GM12878 (cell line): ENCODE data around the gene FXYD6. TPM values are rescaled to one million over a fixed set of nuclear protein-coding genes. Genes with fewer than 3 reads are reported as not detected.

Experiments used
- ATAC-seq: fragments of 200-7000 bp; cut with Tn5 transposase; 3 replicates; pipeline ENCODE4 v1.9.1; 2020; ENCODE audit warnings: mild to moderate bottlenecking, moderate library complexity
- BruUV-seq: library from RNA; stranded (reverse); fragments of 400-500 nt; replicated peaks from 2 replicates; lab custom pipeline; 2021; lab: Mats Ljungman, UMichigan
- CTCF ChIA-PET: fragments of 300-600 bp; sonication (Branson Sonifier 250); formaldehyde crosslinking; extraction: SDS; loops from one replicate; lab custom pipeline; 2021; ENCODE audit warnings: inconsistent platforms; lab: Yijun Ruan, JAX
- POLR2A ChIA-PET: fragments of 350-600 bp; formaldehyde crosslinking; extraction: SDS; loops from one replicate; lab custom pipeline; 2021; ENCODE audit warnings: inconsistent platforms; lab: Charles Lee
- RAD21 ChIA-PET: fragments of 300-600 bp; sonication (Branson Sonifier 250); formaldehyde crosslinking; loops from one replicate; lab custom pipeline; 2023; ENCODE audit warnings: antibody characterized with exemption; ENCODE audit not compliant: unreplicated experiment; lab: Charles Lee
- SMC1A ChIA-PET: fragments of 300-600 bp; sonication (Branson Sonifier 250); formaldehyde crosslinking; loops from one replicate; lab custom pipeline; 2023; ENCODE audit not compliant: unreplicated experiment, uncharacterized antibody; lab: Charles Lee
- DNase-seq: peaks from one replicate; pipeline ENCODE4 v3.0.0-alpha.2; 2011; ENCODE audit warnings: low read depth, low spot score
- FAIRE-seq: peaks from 3 replicates; lab custom pipeline; 2011; peaks lifted over from hg19 to GRCh38; lab: Jason Lieb, UNC
- H2AFZ ChIP-seq: 2 replicates; pipeline ENCODE4 v1.6.0; 2011; ENCODE audit warnings: low read depth, low read length, control low read depth; ENCODE audit not compliant: control insufficient read depth
- H3K27ac ChIP-seq: 2 replicates; pipeline ENCODE4 v1.5.1; 2011; ENCODE audit warnings: control low read depth; ENCODE audit not compliant: control insufficient read depth, insufficient read depth
- H3K27me3 ChIP-seq, 2 experiments: replicated peaks in 1 of 2; 2 replicates each; pipeline versions ENCODE4 v1.6.0 to v1.6.1; 2011; ENCODE audit warnings: low read length in 1 of 2; ENCODE audit not compliant: control insufficient read depth in 2 of 2, insufficient read depth in 2 of 2
- H3K36me3 ChIP-seq, 2 experiments: 2 replicates each; pipeline ENCODE4 v1.5.1; 2011; ENCODE audit warnings: low read length in 1 of 2; ENCODE audit not compliant: control insufficient read depth in 2 of 2, insufficient read depth in 2 of 2
- H3K4me1 ChIP-seq: 2 replicates; pipeline ENCODE4 v1.6.1; 2011; ENCODE audit warnings: mild to moderate bottlenecking, low read length, moderate library complexity, mixed read lengths; ENCODE audit not compliant: control insufficient read depth, insufficient read depth
- H3K4me2 ChIP-seq: 2 replicates; pipeline ENCODE4 v1.6.0; 2011; ENCODE audit warnings: control low read depth; ENCODE audit not compliant: control insufficient read depth, insufficient read depth
- H3K4me3 ChIP-seq: fragments of 200-600 bp; sonication (generic); 2 replicates; pipeline ENCODE4 v1.5.1; 2016
- H3K79me2 ChIP-seq: 2 replicates; pipeline ENCODE4 v1.6.0; 2011; ENCODE audit warnings: low read length; ENCODE audit not compliant: control insufficient read depth, insufficient read depth
- H3K9ac ChIP-seq: 2 replicates; pipeline ENCODE4 v1.8.0; 2011; ENCODE audit warnings: low read length, control low read depth, mixed read lengths; ENCODE audit not compliant: control insufficient read depth, insufficient read depth
- H3K9me3 ChIP-seq: replicated peaks from 3 replicates; pipeline ENCODE4 v1.5.1; 2011; ENCODE audit warnings: mild to moderate bottlenecking, low read length; ENCODE audit not compliant: control insufficient read depth, insufficient read depth
- H4K20me1 ChIP-seq: 2 replicates; pipeline ENCODE4 v1.6.0; 2011; ENCODE audit not compliant: control insufficient read depth, insufficient read depth
- BMI1 ChIP-seq: fragments of 450-650 bp; IDR thresholded peaks from 2 replicates; pipeline ENCODE4 v1.6.1; 2016; ENCODE audit warnings: mild to moderate bottlenecking, moderate library complexity, borderline replicate concordance
- FOXM1 ChIP-seq: IDR thresholded peaks from 2 replicates; pipeline ENCODE4 v1.6.1; 2012; ENCODE audit warnings: low read depth, mild to moderate bottlenecking, inconsistent platforms, low read length, moderate library complexity
- HDAC6 ChIP-seq: fragments of 200-600 bp; sonication (generic); IDR thresholded peaks from one replicate; pipeline ENCODE4 v1.8.0; 2017; ENCODE audit warnings: antibody characterized with exemption; ENCODE audit not compliant: unreplicated experiment
- WGBS: methylation state at CpG from one replicate; pipeline ENCODE4 v1.1.6; 2016; ENCODE audit warnings: low lambda C conversion rate; ENCODE audit not compliant: insufficient replicate concordance, insufficient coverage; ENCODE audit errors: missing lambda C conversion rate; 5-methylcytosine and 5-hydroxymethylcytosine counted together
- in situ Hi-C: fragments of 300-500 bp; cut with MboI; formaldehyde crosslinking; loops from 9 replicates; pipeline ENCODE4 v1.14.3; 2018; ENCODE audit warnings: mixed read lengths
- intact Hi-C: fragments of 100-400 bp; cut with micrococcal nuclease; formaldehyde crosslinking; loops from one replicate; pipeline ENCODE4 v1.14.2; 2022; ENCODE audit not compliant: unreplicated experiment
- polyA plus RNA-seq, 11 experiments: library from polyadenylated mRNA; depleted of rRNA in 4 of 11; unstranded in 6 of 11; stranded (reverse) in 5 of 11; fragments of >200 nt; fragmentation: Nextera tagmentation in 4 of 11; fragmentation: Illumina TruSeq in 1 of 11; extraction: Ambion mirVana in 4 of 11; extraction: Trizol in 1 of 11; gene quantifications; 1 replicate in 1 of 11; 2 replicates in 10 of 11; pipeline versions ENCODE4 v1.2.1 to v1.2.3, GENCODE V29; 2011 to 2016; ENCODE audit warnings: inconsistent platforms in 2 of 11, missing spikeins in 2 of 11, low read depth in 1 of 11
- total RNA-seq, 4 experiments: library from RNA; depleted of rRNA in 3 of 4; stranded (reverse); fragments of >200 nt in 3 of 4; fragmentation: Illumina TruSeq in 1 of 4; extraction: Trizol in 1 of 4; gene quantifications; 2 replicates each; pipeline versions ENCODE4 v1.2.1 to v1.2.3, GENCODE V29; 2013 to 2021
- TF ChIP-seq, protein P1 (sequence below): IDR thresholded peaks from 2 replicates; pipeline ENCODE4 v1.6.1; 2011; ENCODE audit warnings: borderline replicate concordance, low read depth, mild to moderate bottlenecking, moderate library complexity, mixed read lengths, low read length; ENCODE audit not compliant: insufficient read depth; ENCODE audit errors: extremely low read length

FXYD6 gene
- total and polyA plus RNA-seq, 10 of the 15 experiments (the other 5 are each of a cell fraction or from before 2014, with no cell fraction given), result 0.09 to 2.0 (median 0.23) TPM; not detected in 2

DNA sequence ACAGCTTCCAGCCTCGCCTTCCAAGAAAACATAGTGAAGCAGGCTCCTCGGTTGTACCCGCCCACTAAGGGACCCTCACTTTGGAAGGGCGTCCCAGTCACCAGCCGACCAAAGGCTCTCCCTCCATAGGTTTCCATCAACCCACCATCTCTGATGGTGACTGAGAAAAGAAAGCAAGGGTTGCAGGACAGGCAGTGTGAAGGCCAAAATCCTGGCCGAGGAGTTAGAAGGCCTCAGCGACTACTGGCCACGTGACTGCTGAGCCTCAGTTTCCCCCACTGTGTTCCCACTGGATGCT, 2.7 kb downstream of the FXYD6 start:
- intact Hi-C loops (no loop called here), in situ Hi-C loops (no loop called here)
- no peak overlapping the region for H3K9ac ChIP-seq
- H3K79me2 ChIP-seq, result no peaks in the 10 kb centered on the region
- POLR2A ChIA-PET, result no interaction called here
- H2AFZ ChIP-seq, result no peak overlapping the region
- DNase-seq (no peak), ATAC-seq (no peak), FAIRE-seq (no peak)
- no peaks in the 10 kb centered on the region for H3K9me3 ChIP-seq
- peaks cover 13 to 18% of the 10 kb centered on the region in 2 experiments for H3K27me3 ChIP-seq
- SMC1A ChIA-PET, result no interaction called here
- no peaks in the 10 kb centered on the region; the same call in 1 of the 2 replicates for H4K20me1 ChIP-seq
- H3K27ac ChIP-seq, result no peak overlapping the region
- no peaks in the 10 kb centered on the region for H3K4me1 ChIP-seq
- no peak overlapping the region for H3K4me3 ChIP-seq
- no peak overlapping the region for H3K4me2 ChIP-seq
- 27% methylated on average over 8 of the region's 8 CpGs for WGBS
- TF ChIP-seq FOXM1, result no peak
- TF ChIP-seq, protein P1, sequence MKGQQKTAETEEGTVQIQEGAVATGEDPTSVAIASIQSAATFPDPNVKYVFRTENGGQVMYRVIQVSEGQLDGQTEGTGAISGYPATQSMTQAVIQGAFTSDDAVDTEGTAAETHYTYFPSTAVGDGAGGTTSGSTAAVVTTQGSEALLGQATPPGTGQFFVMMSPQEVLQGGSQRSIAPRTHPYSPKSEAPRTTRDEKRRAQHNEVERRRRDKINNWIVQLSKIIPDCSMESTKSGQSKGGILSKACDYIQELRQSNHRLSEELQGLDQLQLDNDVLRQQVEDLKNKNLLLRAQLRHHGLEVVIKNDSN, result peak; percentile 18
- H3K36me3 ChIP-seq, result no peaks in the 10 kb centered on the region
- RAD21 ChIA-PET, result no interaction called here
- CTCF ChIA-PET, result no interaction called here
- no TSS peak for BruUV-seq

DNA sequence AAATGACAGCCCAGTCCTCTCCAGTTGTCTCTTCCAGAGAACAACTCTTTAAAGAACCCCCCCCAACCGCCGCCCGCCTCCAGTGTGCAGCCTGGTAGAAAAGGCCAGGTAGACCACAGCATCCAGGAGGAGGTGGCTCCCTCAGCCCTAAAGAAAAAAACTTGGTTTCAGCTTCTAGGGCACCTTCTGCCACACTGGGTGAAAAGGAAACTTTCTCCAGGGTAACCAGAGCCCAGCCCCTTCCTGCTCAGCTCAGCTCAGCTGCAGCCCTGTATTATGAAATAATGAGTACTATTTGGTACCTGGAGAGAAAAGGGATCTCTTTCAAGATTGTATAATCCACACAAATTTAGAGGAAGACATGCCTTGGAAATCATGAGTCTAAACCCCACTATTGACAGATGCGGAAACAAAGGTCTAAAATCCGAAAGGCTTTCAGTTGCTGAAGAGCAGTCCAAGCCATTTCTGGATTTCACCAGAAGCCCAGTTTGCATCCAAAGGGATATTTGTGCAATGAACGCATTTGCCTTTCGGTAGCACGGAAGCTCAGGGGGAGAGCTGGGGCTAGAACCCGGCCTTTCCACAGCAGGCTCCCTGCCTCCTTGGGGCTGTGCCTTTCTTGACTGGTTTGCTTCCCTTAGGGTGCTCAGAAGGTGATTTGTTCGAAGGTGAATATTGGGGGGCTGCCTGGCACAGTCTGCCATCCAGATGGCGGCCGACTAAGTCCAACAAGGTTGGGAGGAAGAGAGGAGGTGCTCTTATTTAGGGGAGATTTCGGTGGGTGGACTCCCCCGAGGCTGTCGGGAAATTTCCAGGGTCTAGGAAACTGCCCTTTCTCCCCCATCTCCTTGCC, 3.3 kb downstream of the FXYD6 start:
- intact Hi-C loops, result no loop called here
- no peak overlapping the region for H3K4me3 ChIP-seq
- BruUV-seq, result no TSS peak
- no peaks in the 10 kb centered on the region; the same call in 1 of the 2 replicates for H4K20me1 ChIP-seq
- RAD21 ChIA-PET, result no interaction called here
- H3K27ac ChIP-seq, result no peak overlapping the region
- H2AFZ ChIP-seq, result no peak overlapping the region
- SMC1A ChIA-PET, result interaction anchor here (0.8 to 1.4 kb wide), 2 partner anchors 8 to 11 kb away, joined by 3 read pairs; no protein-coding TSS in a partner anchor
- no peak overlapping the region for H3K4me2 ChIP-seq
- no peaks in the 10 kb centered on the region for H3K79me2 ChIP-seq
- TF ChIP-seq HDAC6, result no peak
- no peak for TF ChIP-seq BMI1
- TF ChIP-seq, all 136 proteins: peak for 0
- ATAC-seq (peak; percentile 42; the same call in 2 of the 3 replicates), DNase-seq (no peak), FAIRE-seq (no peak)
- ChIA-PET CTCF (no interaction called here), POLR2A (no interaction called here)
- 39% methylated on average over 15 of the region's 15 CpGs for WGBS
- Histone ChIP-seq H3K36me3 (no peaks in the 10 kb centered on the region), H3K27me3 (peaks cover 13 to 15% of the 10 kb centered on the region in 2 experiments), H3K9me3 (no peaks in the 10 kb centered on the region), H3K9ac (no peak overlapping the region), H3K4me1 (no peaks in the 10 kb centered on the region)
- in situ Hi-C loops, result no loop called here
